A549 (cell line): ENCODE measurements around the gene OTUB2. TPM values are rescaled to one million over a fixed set of nuclear protein-coding genes. Genes with fewer than 3 reads are reported as not detected.

Source experiments
- ATAC-seq, 2 experiments: fragments of 200-7000 bp in 1 of 2; fragments of >200 bp in 1 of 2; cut with Nextera tagmentation in 1 of 2; cut with Tn5 transposase in 1 of 2; 3 replicates each; pipeline versions ENCODE4 v1.8.0 to v1.9.1; 2018 to 2020; ENCODE audit warnings: mild to moderate bottlenecking in 1 of 2, moderate library complexity in 1 of 2
- CTCF ChIA-PET: fragments of 300-600 bp; sonication (Branson Sonifier 250); formaldehyde crosslinking; extraction: SDS; loops from one replicate; lab custom pipeline; 2021; ENCODE audit warnings: antibody characterized with exemption, inconsistent platforms; lab: Yijun Ruan, JAX
- POLR2A ChIA-PET: fragments of 350-600 bp; formaldehyde crosslinking; extraction: SDS; loops from one replicate; lab custom pipeline; 2021; ENCODE audit warnings: antibody characterized with exemption, inconsistent platforms; lab: Yijun Ruan, JAX
- DNase-seq, 2 experiments: peaks; one replicate each; pipeline versions ENCODE4 v3.0.0 to v3.0.0-alpha.2; 2011 to 2016; ENCODE audit warnings: low read depth in 1 of 2, low spot score in 1 of 2
- FAIRE-seq: peaks from 2 replicates; lab custom pipeline; 2011; peaks lifted over from hg19 to GRCh38; lab: Jason Lieb, UNC
- H3K27ac ChIP-seq, 2 experiments: fragments of >200 bp; sonication (Bioruptor Twin); formaldehyde crosslinking; 3 replicates each; pipeline ENCODE4 v1.5.1; 2016 to 2017
- H3K4me1 ChIP-seq: fragments of >200 bp; sonication (Bioruptor Twin); formaldehyde crosslinking; 3 replicates; pipeline ENCODE4 v1.6.1; 2016
- H3K4me2 ChIP-seq: fragments of >200 bp; sonication (Bioruptor Twin); formaldehyde crosslinking; 3 replicates; pipeline ENCODE4 v1.6.1; 2016
- H3K4me3 ChIP-seq: fragments of >200 bp; sonication (Bioruptor Twin); formaldehyde crosslinking; 3 replicates; pipeline ENCODE4 v1.5.1; 2016
- H3K9me3 ChIP-seq: fragments of >200 bp; sonication (Bioruptor Twin); formaldehyde crosslinking; 3 replicates; pipeline ENCODE4 v1.6.1; 2016
- CHD4 ChIP-seq: fragments of 200-600 bp; sonication (generic); IDR thresholded peaks from 2 replicates; pipeline ENCODE4 v1.6.1; 2016; ENCODE audit warnings: antibody characterized with exemption, mild to moderate bottlenecking, borderline replicate concordance
- EHMT2 ChIP-seq: fragments of 200-600 bp; sonication (generic); IDR thresholded peaks from 2 replicates; pipeline ENCODE4 v1.6.1; 2016; ENCODE audit warnings: antibody characterized with exemption, low read depth, mild to moderate bottlenecking, moderate library complexity
- ESRRA ChIP-seq: fragments of 150-350 bp; IDR thresholded peaks from 2 replicates; pipeline ENCODE4 v1.6.1; 2014; ENCODE audit warnings: mild to moderate bottlenecking, low read length, borderline replicate concordance
- GATA3 ChIP-seq: IDR thresholded peaks from 2 replicates; pipeline ENCODE4 v1.6.1; 2012; ENCODE audit warnings: borderline replicate concordance
- HDAC2 ChIP-seq: fragments of 200-600 bp; sonication (generic); IDR thresholded peaks from 2 replicates; pipeline ENCODE4 v1.6.1; 2016
- HEYL ChIP-seq: fragments of 250-450 bp; sonication (Bioruptor Pico); IDR thresholded peaks from 2 replicates; pipeline ENCODE4 v1.8.0; 2021; ENCODE audit warnings: mild to moderate bottlenecking, moderate library complexity
- HOXB5 ChIP-seq: fragments of 250-450 bp; sonication (Bioruptor Pico); IDR thresholded peaks from 2 replicates; pipeline ENCODE4 v1.5.0; 2020; ENCODE audit warnings: mild to moderate bottlenecking, moderate library complexity
- JUNB ChIP-seq: fragments of >200 bp; sonication (Bioruptor Twin); formaldehyde crosslinking; IDR thresholded peaks from 2 replicates; pipeline ENCODE4 v1.6.1; 2016
- KDM5A ChIP-seq: fragments of 200-600 bp; sonication (generic); IDR thresholded peaks from 2 replicates; pipeline ENCODE4 v1.6.1; 2016; ENCODE audit warnings: antibody characterized with exemption, mild to moderate bottlenecking
- NPAS2 ChIP-seq: fragments of 250-450 bp; sonication (Bioruptor Pico); IDR thresholded peaks from 2 replicates; pipeline ENCODE4 v1.8.0; 2022; ENCODE audit warnings: mild to moderate bottlenecking, moderate library complexity, borderline replicate concordance
- POLR2AphosphoS2 ChIP-seq: conservative IDR thresholded peaks from 2 replicates; pipeline ENCODE4 v1.6.1; 2012; ENCODE audit warnings: low read length, improper control_type of control experiment, inconsistent platforms
- RAD21 ChIP-seq, 2 experiments: fragments of >200 bp in 1 of 2; sonication (Bioruptor Twin) in 1 of 2; formaldehyde crosslinking in 1 of 2; IDR thresholded peaks in 1 of 2; conservative IDR thresholded peaks in 1 of 2; 2 replicates in 1 of 2; 3 replicates in 1 of 2; pipeline ENCODE4 v1.6.1; 2012 to 2018; ENCODE audit warnings: inconsistent platforms in 1 of 2
- RCOR1 ChIP-seq: fragments of 150-350 bp; IDR thresholded peaks from 2 replicates; pipeline ENCODE4 v1.6.1; 2014; ENCODE audit warnings: antibody characterized with exemption, low read length, low read depth
- RNF2 ChIP-seq: fragments of 200-600 bp; sonication (generic); IDR thresholded peaks from 2 replicates; pipeline ENCODE4 v1.6.1; 2016; ENCODE audit warnings: low read depth, mild to moderate bottlenecking, antibody characterized with exemption, moderate library complexity, borderline replicate concordance
- TFCP2L1 ChIP-seq: fragments of 250-450 bp; sonication (Bioruptor Pico); IDR thresholded peaks from 2 replicates; pipeline ENCODE4 v1.5.0; 2021; ENCODE audit warnings: mild to moderate bottlenecking
- TP53 ChIP-seq: fragments of 250-450 bp; sonication (Bioruptor Pico); IDR thresholded peaks from 2 replicates; pipeline ENCODE4 v1.5.0; 2021; ENCODE audit warnings: mild to moderate bottlenecking, moderate library complexity
- ZFP36 ChIP-seq: fragments of 450-650 bp; IDR thresholded peaks from 2 replicates; pipeline ENCODE4 v1.6.1; 2014; ENCODE audit warnings: borderline replicate concordance; ENCODE audit not compliant: partially characterized antibody
- ZSCAN20 ChIP-seq: fragments of 250-450 bp; sonication (Bioruptor Pico); IDR thresholded peaks from 2 replicates; pipeline ENCODE4 v1.8.0; 2022; ENCODE audit warnings: mild to moderate bottlenecking, moderate library complexity
- WGBS: methylation state at CpG from one replicate; pipeline ENCODE4 v1.1.6; 2017; ENCODE audit errors: missing lambda C conversion rate; 5-methylcytosine and 5-hydroxymethylcytosine counted together
- polyA plus RNA-seq, 4 experiments: library from polyadenylated mRNA; depleted of rRNA in 3 of 4; stranded (reverse); fragments of >200 nt; fragmentation: RNase III in 1 of 4; extraction: RNeasy Plus Mini Kit Qiagen cat#74134 plus additional on column Dnase treatment in 1 of 4; gene quantifications; 2 replicates in 3 of 4; 3 replicates in 1 of 4; pipeline ENCODE4 v1.2.3, GENCODE V29; 2011 to 2017
- TF ChIP-seq, protein P1 (sequence below): fragments of >200 bp; sonication (Bioruptor Twin); formaldehyde crosslinking; IDR thresholded peaks from 3 replicates; pipeline ENCODE4 v1.5.1; 2016
- TF ChIP-seq, protein P2 (sequence below): fragments of 250-450 bp; sonication (Bioruptor Pico); IDR thresholded peaks from 2 replicates; pipeline ENCODE4 v1.5.0; 2020; ENCODE audit warnings: low read depth, mild to moderate bottlenecking, moderate library complexity
- TF ChIP-seq, protein P3 (sequence below): IDR thresholded peaks from 2 replicates; pipeline ENCODE4 v1.6.1; 2012
- TF ChIP-seq, protein P4 (sequence below): fragments of >200 bp; sonication (Bioruptor Twin); formaldehyde crosslinking; IDR thresholded peaks from 3 replicates; pipeline ENCODE4 v1.6.1; 2016
- TF ChIP-seq, protein P5 (sequence below): fragments of 250-450 bp; sonication (Bioruptor Pico); IDR thresholded peaks from 2 replicates; pipeline ENCODE4 v1.5.0; 2021; ENCODE audit warnings: mild to moderate bottlenecking, moderate library complexity, borderline replicate concordance

The OTUB2 gene
- polyA plus RNA-seq, 2 of the 4 experiments (the other 2 are of a cell fraction) = 1.2 to 2.5 TPM

DNA sequence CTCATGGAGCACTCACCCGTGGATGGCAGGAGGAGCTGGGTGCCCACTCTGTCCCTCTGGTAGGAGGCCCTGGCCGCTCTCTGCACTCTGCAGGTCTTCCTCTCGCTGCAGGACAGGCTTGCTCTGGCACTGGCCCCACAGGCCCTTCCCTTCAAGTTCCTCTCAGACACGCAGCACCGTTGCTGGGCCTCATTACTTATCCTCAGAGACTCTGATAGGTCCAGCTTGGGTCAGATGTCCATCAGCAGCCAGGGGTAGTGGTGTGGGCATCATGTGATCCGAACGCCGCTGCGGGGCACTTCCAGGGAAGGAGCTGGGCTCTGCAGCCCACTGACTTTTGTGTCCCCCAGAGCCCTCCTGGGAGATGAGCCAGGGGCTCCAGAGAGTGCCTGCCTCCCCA, 11.8 kb downstream of the OTUB2 start:
- DNase-seq (no peak), FAIRE-seq (no peak), ATAC-seq (no peak)
- ChIA-PET CTCF (interaction anchor here (0.7 to 9.5 kb wide), 4 partner anchors 8 to 104 kb away, joined by 3 to 78 read pairs (median 15); no protein-coding TSS in a partner anchor), POLR2A (interaction anchor here (0.5 kb wide), 1 partner anchor 36 kb away, joined by 4 read pairs; no protein-coding TSS in a partner anchor)
- H3K4me1 ChIP-seq = no peaks in the 10 kb centered on the region
- TF ChIP-seq RCOR1 (no peak), ZFP36 (no peak), TP53 (CRISPR knock-in tag) (no peak), RNF2 (no peak), RAD21 (conservative IDR thresholded peaks at IDR 0.05 in 1 of 2, IDR thresholded peaks at IDR 0.05 in 1 of 2) (no peak), HOXB5 (no peak), GATA3 (no peak)
- TF ChIP-seq, protein P1, sequence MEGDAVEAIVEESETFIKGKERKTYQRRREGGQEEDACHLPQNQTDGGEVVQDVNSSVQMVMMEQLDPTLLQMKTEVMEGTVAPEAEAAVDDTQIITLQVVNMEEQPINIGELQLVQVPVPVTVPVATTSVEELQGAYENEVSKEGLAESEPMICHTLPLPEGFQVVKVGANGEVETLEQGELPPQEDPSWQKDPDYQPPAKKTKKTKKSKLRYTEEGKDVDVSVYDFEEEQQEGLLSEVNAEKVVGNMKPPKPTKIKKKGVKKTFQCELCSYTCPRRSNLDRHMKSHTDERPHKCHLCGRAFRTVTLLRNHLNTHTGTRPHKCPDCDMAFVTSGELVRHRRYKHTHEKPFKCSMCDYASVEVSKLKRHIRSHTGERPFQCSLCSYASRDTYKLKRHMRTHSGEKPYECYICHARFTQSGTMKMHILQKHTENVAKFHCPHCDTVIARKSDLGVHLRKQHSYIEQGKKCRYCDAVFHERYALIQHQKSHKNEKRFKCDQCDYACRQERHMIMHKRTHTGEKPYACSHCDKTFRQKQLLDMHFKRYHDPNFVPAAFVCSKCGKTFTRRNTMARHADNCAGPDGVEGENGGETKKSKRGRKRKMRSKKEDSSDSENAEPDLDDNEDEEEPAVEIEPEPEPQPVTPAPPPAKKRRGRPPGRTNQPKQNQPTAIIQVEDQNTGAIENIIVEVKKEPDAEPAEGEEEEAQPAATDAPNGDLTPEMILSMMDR = no peak
- TF ChIP-seq, protein P2, sequence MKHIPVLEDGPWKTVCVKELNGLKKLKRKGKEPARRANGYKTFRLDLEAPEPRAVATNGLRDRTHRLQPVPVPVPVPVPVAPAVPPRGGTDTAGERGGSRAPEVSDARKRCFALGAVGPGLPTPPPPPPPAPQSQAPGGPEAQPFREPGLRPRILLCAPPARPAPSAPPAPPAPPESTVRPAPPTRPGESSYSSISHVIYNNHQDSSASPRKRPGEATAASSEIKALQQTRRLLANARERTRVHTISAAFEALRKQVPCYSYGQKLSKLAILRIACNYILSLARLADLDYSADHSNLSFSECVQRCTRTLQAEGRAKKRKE (CRISPR knock-in tag) = no peak
- TF ChIP-seq, protein P3, sequence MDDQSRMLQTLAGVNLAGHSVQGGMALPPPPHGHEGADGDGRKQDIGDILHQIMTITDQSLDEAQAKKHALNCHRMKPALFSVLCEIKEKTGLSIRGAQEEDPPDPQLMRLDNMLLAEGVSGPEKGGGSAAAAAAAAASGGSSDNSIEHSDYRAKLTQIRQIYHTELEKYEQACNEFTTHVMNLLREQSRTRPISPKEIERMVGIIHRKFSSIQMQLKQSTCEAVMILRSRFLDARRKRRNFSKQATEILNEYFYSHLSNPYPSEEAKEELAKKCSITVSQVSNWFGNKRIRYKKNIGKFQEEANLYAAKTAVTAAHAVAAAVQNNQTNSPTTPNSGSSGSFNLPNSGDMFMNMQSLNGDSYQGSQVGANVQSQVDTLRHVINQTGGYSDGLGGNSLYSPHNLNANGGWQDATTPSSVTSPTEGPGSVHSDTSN = no peak
- no peak overlapping the region for H3K27ac ChIP-seq
- no peak overlapping the region for H3K4me3 ChIP-seq
- no peak overlapping the region for H3K4me2 ChIP-seq
- WGBS = 80% methylated on average over 6 of the region's 9 CpGs
- peaks cover 7% of the 10 kb centered on the region; the same call in 1 of the 3 replicates for H3K9me3 ChIP-seq

DNA sequence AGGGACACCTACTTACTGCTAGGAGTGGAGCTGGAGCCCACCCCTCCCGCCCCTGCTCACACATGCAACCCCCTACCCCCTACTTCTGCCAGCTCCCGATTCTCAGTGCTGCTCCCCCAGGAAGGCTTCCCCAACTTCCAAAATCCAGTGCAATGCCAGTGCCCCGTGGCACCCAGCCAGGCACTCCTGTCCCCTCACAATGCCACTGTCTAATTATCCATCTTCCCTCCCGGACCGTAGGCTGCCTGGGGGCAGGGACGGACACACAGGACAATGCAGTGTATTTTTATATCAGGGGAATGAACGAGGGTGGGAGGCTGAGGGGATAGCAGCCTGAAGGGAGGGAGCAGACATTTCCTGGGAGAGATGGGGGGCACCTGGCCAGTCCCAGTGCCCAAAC, 12.4 kb downstream of the OTUB2 start:
- POLR2A ChIA-PET = no interaction called here

More for the DNA sequence above, 12.4 kb downstream of the OTUB2 start:
- TF ChIP-seq HEYL (CRISPR knock-in tag) = no peak
- TF ChIP-seq RCOR1 = no peak
- no peak for TF ChIP-seq HDAC2
- TF ChIP-seq ZSCAN20 = no peak
- TF ChIP-seq, protein P2 (CRISPR knock-in tag) = no peak
- TF ChIP-seq, protein P1 = no peak
- no peak for TF ChIP-seq CHD4
- TF ChIP-seq, protein P4, sequence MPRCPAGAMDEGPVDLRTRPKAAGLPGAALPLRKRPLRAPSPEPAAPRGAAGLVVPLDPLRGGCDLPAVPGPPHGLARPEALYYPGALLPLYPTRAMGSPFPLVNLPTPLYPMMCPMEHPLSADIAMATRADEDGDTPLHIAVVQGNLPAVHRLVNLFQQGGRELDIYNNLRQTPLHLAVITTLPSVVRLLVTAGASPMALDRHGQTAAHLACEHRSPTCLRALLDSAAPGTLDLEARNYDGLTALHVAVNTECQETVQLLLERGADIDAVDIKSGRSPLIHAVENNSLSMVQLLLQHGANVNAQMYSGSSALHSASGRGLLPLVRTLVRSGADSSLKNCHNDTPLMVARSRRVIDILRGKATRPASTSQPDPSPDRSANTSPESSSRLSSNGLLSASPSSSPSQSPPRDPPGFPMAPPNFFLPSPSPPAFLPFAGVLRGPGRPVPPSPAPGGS = no peak
- no peak for TF ChIP-seq KDM5A
- TF ChIP-seq, protein P5, sequence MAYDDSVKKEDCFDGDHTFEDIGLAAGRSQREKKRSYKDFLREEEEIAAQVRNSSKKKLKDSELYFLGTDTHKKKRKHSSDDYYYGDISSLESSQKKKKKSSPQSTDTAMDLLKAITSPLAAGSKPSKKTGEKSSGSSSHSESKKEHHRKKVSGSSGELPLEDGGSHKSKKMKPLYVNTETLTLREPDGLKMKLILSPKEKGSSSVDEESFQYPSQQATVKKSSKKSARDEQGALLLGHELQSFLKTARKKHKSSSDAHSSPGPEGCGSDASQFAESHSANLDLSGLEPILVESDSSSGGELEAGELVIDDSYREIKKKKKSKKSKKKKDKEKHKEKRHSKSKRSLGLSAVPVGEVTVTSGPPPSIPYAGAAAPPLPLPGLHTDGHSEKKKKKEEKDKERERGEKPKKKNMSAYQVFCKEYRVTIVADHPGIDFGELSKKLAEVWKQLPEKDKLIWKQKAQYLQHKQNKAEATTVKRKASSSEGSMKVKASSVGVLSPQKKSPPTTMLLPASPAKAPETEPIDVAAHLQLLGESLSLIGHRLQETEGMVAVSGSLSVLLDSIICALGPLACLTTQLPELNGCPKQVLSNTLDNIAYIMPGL = no peak
- no peak for TF ChIP-seq EHMT2
- no peak for TF ChIP-seq TFCP2L1 (CRISPR knock-in tag)
- no peak for TF ChIP-seq ZFP36
- TF ChIP-seq NPAS2 (CRISPR knock-in tag) = no peak
- TF ChIP-seq JUNB = no peak
- TF ChIP-seq POLR2AphosphoS2 = no peak
- TF ChIP-seq HOXB5 = no peak
- no peak for TF ChIP-seq TP53 (CRISPR knock-in tag)
- TF ChIP-seq ESRRA = no peak
- H3K4me3 ChIP-seq = no peak overlapping the region
- FAIRE-seq (no peak), ATAC-seq (no peak), DNase-seq (no peak)
- 64% methylated on average over 6 of the region's 7 CpGs for WGBS
- H3K27ac ChIP-seq = no peak overlapping the region
- H3K4me1 ChIP-seq = no peaks in the 10 kb centered on the region
- peaks cover 7% of the 10 kb centered on the region; the same call in 1 of the 3 replicates for H3K9me3 ChIP-seq
- CTCF ChIA-PET = interaction anchor here (2.7 to 9.5 kb wide), 3 partner anchors 7 to 99 kb away, joined by 12 to 78 read pairs (median 18); no protein-coding TSS in a partner anchor
- no peak overlapping the region for H3K4me2 ChIP-seq
